HEK293 (cell line): ENCODE data around the gene THBS2.

Source experiments
- CTCF ChIA-PET: fragments of 350-600 bp; formaldehyde crosslinking; extraction: SDS; loops from one replicate; lab custom pipeline; 2021; ENCODE audit warnings: antibody characterized with exemption; lab: Yijun Ruan, JAX
- POLR2A ChIA-PET: fragments of 300-600 bp; formaldehyde crosslinking; extraction: SDS; loops from one replicate; lab custom pipeline; 2020; ENCODE audit warnings: antibody characterized with exemption, inconsistent platforms; lab: Yijun Ruan, JAX
- H3K27ac ChIP-seq: fragments of 200-500 bp; sonication (Bioruptor generic); 2 replicates; pipeline ENCODE4 v1.5.1; 2014; ENCODE audit warnings: low read depth, low read length, control low read depth, inconsistent platforms; ENCODE audit errors: extremely low read depth
- H3K36me3 ChIP-seq, 2 experiments: fragments of 200-500 bp in 1 of 2; sonication (Bioruptor generic) in 1 of 2; 1 replicate in 1 of 2; 2 replicates in 1 of 2; pipeline ENCODE4 v1.5.1; 2014 to 2017; ENCODE audit warnings: inconsistent platforms in 2 of 2, low read length in 2 of 2; ENCODE audit not compliant: control insufficient read depth in 2 of 2, insufficient read depth in 1 of 2
- H3K4me1 ChIP-seq: fragments of 200-500 bp; sonication (Bioruptor generic); 2 replicates; pipeline ENCODE4 v1.5.1; 2014; ENCODE audit warnings: mild to moderate bottlenecking, low read length, inconsistent platforms; ENCODE audit not compliant: control insufficient read depth, insufficient read depth
- H3K4me3 ChIP-seq: 2 replicates; pipeline ENCODE4 v1.5.1; 2011; ENCODE audit warnings: low read depth, mild to moderate bottlenecking, control low read depth, low read length, moderate library complexity
- H3K9me3 ChIP-seq: fragments of 200-500 bp; sonication (Bioruptor generic); 2 replicates; pipeline ENCODE4 v1.5.1; 2014; ENCODE audit warnings: low read depth, low read length, inconsistent platforms; ENCODE audit not compliant: control insufficient read depth, insufficient read depth
- BCL11B ChIP-seq: fragments of 450-650 bp; formaldehyde crosslinking; IDR thresholded peaks from 2 replicates; pipeline ENCODE4 v1.5.1; 2016; ENCODE audit warnings: low read depth, missing biosample characterization, missing genetic modification characterization
- HIC1 ChIP-seq: fragments of 450-650 bp; formaldehyde crosslinking; IDR thresholded peaks from 2 replicates; pipeline ENCODE4 v1.5.1; 2016; ENCODE audit warnings: missing biosample characterization, missing genetic modification characterization
- KLF7 ChIP-seq: fragments of 450-650 bp; formaldehyde crosslinking; IDR thresholded peaks from 2 replicates; pipeline ENCODE4 v1.5.1; 2016; ENCODE audit warnings: missing biosample characterization, missing genetic modification characterization, borderline replicate concordance
- SETDB1 ChIP-seq: IDR thresholded peaks from one replicate; pipeline ENCODE4 v1.6.1; 2017; ENCODE audit warnings: mild to moderate bottlenecking, low read length, moderate library complexity, mixed read lengths; ENCODE audit not compliant: insufficient read length
- SP2 ChIP-seq: fragments of 450-650 bp; formaldehyde crosslinking; IDR thresholded peaks from 2 replicates; pipeline ENCODE4 v1.5.1; 2016; ENCODE audit warnings: missing biosample characterization, missing genetic modification characterization
- ZNF112 ChIP-seq: fragments of 450-650 bp; formaldehyde crosslinking; IDR thresholded peaks from 2 replicates; pipeline ENCODE4 v1.5.0; 2017; ENCODE audit warnings: missing biosample characterization, missing genetic modification characterization
- ZNF133 ChIP-seq: fragments of 450-650 bp; formaldehyde crosslinking; IDR thresholded peaks from 2 replicates; pipeline ENCODE4 v1.5.1; 2016; ENCODE audit warnings: missing biosample characterization, missing genetic modification characterization
- ZNF214 ChIP-seq: fragments of 450-650 bp; formaldehyde crosslinking; IDR thresholded peaks from 2 replicates; pipeline ENCODE4 v1.5.1; 2017; ENCODE audit warnings: missing biosample characterization, mild to moderate bottlenecking, missing genetic modification characterization, borderline replicate concordance
- ZNF266 ChIP-seq: fragments of 450-650 bp; formaldehyde crosslinking; IDR thresholded peaks from 2 replicates; pipeline ENCODE4 v1.5.1; 2016; ENCODE audit warnings: missing biosample characterization, missing genetic modification characterization, low read depth
- ZNF391 ChIP-seq: fragments of 450-650 bp; formaldehyde crosslinking; IDR thresholded peaks from 2 replicates; pipeline ENCODE4 v1.5.1; 2016; ENCODE audit warnings: low read depth, missing biosample characterization, missing genetic modification characterization, borderline replicate concordance
- ZNF398 ChIP-seq: fragments of 450-650 bp; formaldehyde crosslinking; IDR thresholded peaks from 2 replicates; pipeline ENCODE4 v1.5.1; 2017; ENCODE audit warnings: missing biosample characterization, missing genetic modification characterization
- ZNF488 ChIP-seq: fragments of 450-650 bp; formaldehyde crosslinking; IDR thresholded peaks from 2 replicates; pipeline ENCODE4 v1.5.1; 2016; ENCODE audit warnings: missing biosample characterization, missing genetic modification characterization
- ZNF624 ChIP-seq: fragments of 450-650 bp; formaldehyde crosslinking; IDR thresholded peaks from 2 replicates; pipeline ENCODE4 v1.5.1; 2017; ENCODE audit warnings: missing biosample characterization, missing genetic modification characterization
- ZNF791 ChIP-seq: fragments of 450-650 bp; formaldehyde crosslinking; IDR thresholded peaks from 2 replicates; pipeline ENCODE4 v1.5.1; 2016; ENCODE audit warnings: missing biosample characterization, missing genetic modification characterization
- ZNF830 ChIP-seq: fragments of 450-650 bp; IDR thresholded peaks from 2 replicates; pipeline ENCODE4 v1.5.0; 2018; ENCODE audit warnings: missing biosample characterization, missing genetic modification characterization, low read depth, mild to moderate bottlenecking, moderate library complexity
- ZSCAN30 ChIP-seq: fragments of 450-650 bp; IDR thresholded peaks from 2 replicates; pipeline ENCODE4 v1.5.1; 2018; ENCODE audit warnings: missing biosample characterization, mild to moderate bottlenecking, missing genetic modification characterization, moderate library complexity
- TF ChIP-seq, protein P1 (sequence below): fragments of 450-650 bp; formaldehyde crosslinking; IDR thresholded peaks from 2 replicates; pipeline ENCODE4 v1.5.1; 2016; ENCODE audit warnings: missing biosample characterization, missing genetic modification characterization, borderline replicate concordance
- TF ChIP-seq, protein P2 (sequence below): fragments of 450-650 bp; formaldehyde crosslinking; IDR thresholded peaks from 2 replicates; pipeline ENCODE4 v1.5.1; 2016; ENCODE audit warnings: missing biosample characterization, missing genetic modification characterization, low read depth

Gene THBS2

GRCh38 chr6:169282043-169282442 lies 28.4 kb upstream of the THBS2 start:
- no peak overlapping the region for H3K27ac ChIP-seq
- no peak overlapping the region for H3K4me3 ChIP-seq
- ChIA-PET POLR2A (no interaction called here), CTCF (interaction anchor here (0.7 kb wide), 2 partner anchors 68 to 912 kb away, joined by 3 read pairs; no protein-coding TSS in a partner anchor)
- no peaks in the 10 kb centered on the region for H3K4me1 ChIP-seq
- no peaks in the 10 kb centered on the region for H3K9me3 ChIP-seq
- H3K36me3 ChIP-seq, result no peaks in the 10 kb centered on the region
- TF ChIP-seq, protein P1, sequence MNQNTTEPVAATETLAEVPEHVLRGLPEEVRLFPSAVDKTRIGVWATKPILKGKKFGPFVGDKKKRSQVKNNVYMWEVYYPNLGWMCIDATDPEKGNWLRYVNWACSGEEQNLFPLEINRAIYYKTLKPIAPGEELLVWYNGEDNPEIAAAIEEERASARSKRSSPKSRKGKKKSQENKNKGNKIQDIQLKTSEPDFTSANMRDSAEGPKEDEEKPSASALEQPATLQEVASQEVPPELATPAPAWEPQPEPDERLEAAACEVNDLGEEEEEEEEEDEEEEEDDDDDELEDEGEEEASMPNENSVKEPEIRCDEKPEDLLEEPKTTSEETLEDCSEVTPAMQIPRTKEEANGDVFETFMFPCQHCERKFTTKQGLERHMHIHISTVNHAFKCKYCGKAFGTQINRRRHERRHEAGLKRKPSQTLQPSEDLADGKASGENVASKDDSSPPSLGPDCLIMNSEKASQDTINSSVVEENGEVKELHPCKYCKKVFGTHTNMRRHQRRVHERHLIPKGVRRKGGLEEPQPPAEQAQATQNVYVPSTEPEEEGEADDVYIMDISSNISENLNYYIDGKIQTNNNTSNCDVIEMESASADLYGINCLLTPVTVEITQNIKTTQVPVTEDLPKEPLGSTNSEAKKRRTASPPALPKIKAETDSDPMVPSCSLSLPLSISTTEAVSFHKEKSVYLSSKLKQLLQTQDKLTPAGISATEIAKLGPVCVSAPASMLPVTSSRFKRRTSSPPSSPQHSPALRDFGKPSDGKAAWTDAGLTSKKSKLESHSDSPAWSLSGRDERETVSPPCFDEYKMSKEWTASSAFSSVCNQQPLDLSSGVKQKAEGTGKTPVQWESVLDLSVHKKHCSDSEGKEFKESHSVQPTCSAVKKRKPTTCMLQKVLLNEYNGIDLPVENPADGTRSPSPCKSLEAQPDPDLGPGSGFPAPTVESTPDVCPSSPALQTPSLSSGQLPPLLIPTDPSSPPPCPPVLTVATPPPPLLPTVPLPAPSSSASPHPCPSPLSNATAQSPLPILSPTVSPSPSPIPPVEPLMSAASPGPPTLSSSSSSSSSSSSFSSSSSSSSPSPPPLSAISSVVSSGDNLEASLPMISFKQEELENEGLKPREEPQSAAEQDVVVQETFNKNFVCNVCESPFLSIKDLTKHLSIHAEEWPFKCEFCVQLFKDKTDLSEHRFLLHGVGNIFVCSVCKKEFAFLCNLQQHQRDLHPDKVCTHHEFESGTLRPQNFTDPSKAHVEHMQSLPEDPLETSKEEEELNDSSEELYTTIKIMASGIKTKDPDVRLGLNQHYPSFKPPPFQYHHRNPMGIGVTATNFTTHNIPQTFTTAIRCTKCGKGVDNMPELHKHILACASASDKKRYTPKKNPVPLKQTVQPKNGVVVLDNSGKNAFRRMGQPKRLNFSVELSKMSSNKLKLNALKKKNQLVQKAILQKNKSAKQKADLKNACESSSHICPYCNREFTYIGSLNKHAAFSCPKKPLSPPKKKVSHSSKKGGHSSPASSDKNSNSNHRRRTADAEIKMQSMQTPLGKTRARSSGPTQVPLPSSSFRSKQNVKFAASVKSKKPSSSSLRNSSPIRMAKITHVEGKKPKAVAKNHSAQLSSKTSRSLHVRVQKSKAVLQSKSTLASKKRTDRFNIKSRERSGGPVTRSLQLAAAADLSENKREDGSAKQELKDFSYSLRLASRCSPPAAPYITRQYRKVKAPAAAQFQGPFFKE (tag by site-specific recombination), result no peak
- no peak for TF ChIP-seq ZSCAN30
- TF ChIP-seq SP2, result no peak
- TF ChIP-seq ZNF214, result no peak
- no peak for TF ChIP-seq ZNF391 (tag by site-specific recombination)
- no peak for TF ChIP-seq BCL11B (tag by site-specific recombination)
- TF ChIP-seq ZNF488 (tag by site-specific recombination), result no peak
- TF ChIP-seq ZNF398 (tag by site-specific recombination), result no peak
- TF ChIP-seq ZNF624 (tag by site-specific recombination), result no peak
- TF ChIP-seq HIC1 (tag by site-specific recombination), result no peak
- no peak for TF ChIP-seq ZNF112 (tag by site-specific recombination)
- no peak for TF ChIP-seq SETDB1
- no peak for TF ChIP-seq ZNF266
- TF ChIP-seq ZNF133 (tag by site-specific recombination), result no peak
- TF ChIP-seq ZNF791, result no peak
- TF ChIP-seq ZNF830 (tag by site-specific recombination), result no peak
- no peak for TF ChIP-seq KLF7 (tag by site-specific recombination)
- TF ChIP-seq, protein P2, sequence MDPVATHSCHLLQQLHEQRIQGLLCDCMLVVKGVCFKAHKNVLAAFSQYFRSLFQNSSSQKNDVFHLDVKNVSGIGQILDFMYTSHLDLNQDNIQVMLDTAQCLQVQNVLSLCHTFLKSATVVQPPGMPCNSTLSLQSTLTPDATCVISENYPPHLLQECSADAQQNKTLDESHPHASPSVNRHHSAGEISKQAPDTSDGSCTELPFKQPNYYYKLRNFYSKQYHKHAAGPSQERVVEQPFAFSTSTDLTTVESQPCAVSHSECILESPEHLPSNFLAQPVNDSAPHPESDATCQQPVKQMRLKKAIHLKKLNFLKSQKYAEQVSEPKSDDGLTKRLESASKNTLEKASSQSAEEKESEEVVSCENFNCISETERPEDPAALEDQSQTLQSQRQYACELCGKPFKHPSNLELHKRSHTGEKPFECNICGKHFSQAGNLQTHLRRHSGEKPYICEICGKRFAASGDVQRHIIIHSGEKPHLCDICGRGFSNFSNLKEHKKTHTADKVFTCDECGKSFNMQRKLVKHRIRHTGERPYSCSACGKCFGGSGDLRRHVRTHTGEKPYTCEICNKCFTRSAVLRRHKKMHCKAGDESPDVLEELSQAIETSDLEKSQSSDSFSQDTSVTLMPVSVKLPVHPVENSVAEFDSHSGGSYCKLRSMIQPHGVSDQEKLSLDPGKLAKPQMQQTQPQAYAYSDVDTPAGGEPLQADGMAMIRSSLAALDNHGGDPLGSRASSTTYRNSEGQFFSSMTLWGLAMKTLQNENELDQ (tag by site-specific recombination), result no peak
- TF ChIP-seq, all 188 proteins: peak for 0
